Hematopoietic multipotent progenitor cell treated with erythropoietin and hydrocortisone succinate and interleukin-3 and kit ligand, for 15 days (in vitro differentiated cells): Measurements from ENCODE around the gene CEP57L1.
"Not testable (repeated sequence)": the region's sequence is repeated elsewhere in the genome, so short reads cannot be mapped to it uniquely, and the experiment has no call there.

Experiments used
- DNase-seq: peaks from one replicate; pipeline ENCODE4 v3.0.0-alpha.2; 2015; ENCODE audit warnings: low spot score

The CEP57L1 gene

GRCh38 chr6:109172101-109172746 lies 76.9 kb downstream of the CEP57L1 start:
- no peak for DNase-seq

- no peak for DNase-seq
Observed at GRCh38 chr6:109174916-109175315, 79.6 kb downstream of the CEP57L1 start.

GRCh38 chr6:109178921-109179320 lies 83.6 kb downstream of the CEP57L1 start:
- no peak for DNase-seq

- DNase-seq: no peak
Observed at GRCh38 chr6:109179507-109179906, 84.2 kb downstream of the CEP57L1 start.

GRCh38 chr6:109182578-109182977 lies 87.3 kb downstream of the CEP57L1 start:
- DNase-seq: no peak

GRCh38 chr6:109183109-109183650 lies 87.9 kb downstream of the CEP57L1 start:
- DNase-seq: no peak

- DNase-seq: no peak
Observed at GRCh38 chr6:109184638-109185037, 89.3 kb downstream of the CEP57L1 start.

GRCh38 chr6:109186012-109186411 lies 90.7 kb downstream of the CEP57L1 start:
- no peak for DNase-seq

- DNase-seq: peak; percentile 71
Observed at GRCh38 chr6:109187399-109188114, 92.2 kb downstream of the CEP57L1 start.

- no peak for DNase-seq
Observed at GRCh38 chr6:109188115-109188411, 92.8 kb downstream of the CEP57L1 start.

GRCh38 chr6:109191368-109191767 lies 96.1 kb downstream of the CEP57L1 start:
- not testable (repeated sequence) for DNase-seq

GRCh38 chr6:109192865-109193264 lies 97.6 kb downstream of the CEP57L1 start:
- no peak for DNase-seq

GRCh38 chr6:109194880-109195279 lies 99.6 kb downstream of the CEP57L1 start:
- no peak for DNase-seq

GRCh38 chr6:109197061-109197460 lies 101.8 kb downstream of the CEP57L1 start:
- no peak for DNase-seq

- DNase-seq: no peak
Observed at GRCh38 chr6:109202409-109203264, 107.3 kb downstream of the CEP57L1 start.

GRCh38 chr6:109204511-109204910 lies 109.2 kb downstream of the CEP57L1 start:
- no peak for DNase-seq

- no peak for DNase-seq
Observed at GRCh38 chr6:109212683-109213082, 117.4 kb downstream of the CEP57L1 start.
